Ovary (tissue), 3 donors: ENCODE data around the gene SCO2.
"Not testable (repeated sequence)": the region's sequence is repeated elsewhere in the genome, so short reads cannot be mapped to it uniquely, and the experiment has no call there.

Source experiments
- EP300 ChIP-seq: sonication (generic); formaldehyde crosslinking; IDR thresholded peaks from one replicate; pipeline ENCODE4 v1.6.1; 2017; ENCODE audit warnings: antibody characterized with exemption
- POLR2A ChIP-seq: fragments of 450-650 bp; IDR thresholded peaks from one replicate; pipeline ENCODE4 v1.6.1; 2017; ENCODE audit warnings: antibody characterized with exemption, mild to moderate bottlenecking, moderate library complexity
- TF ChIP-seq, protein P1 (sequence below), 3 donors: fragments of 450-650 bp in 2 of 3; fragments of 200-600 bp in 1 of 3; IDR thresholded peaks; one replicate each; pipeline versions ENCODE4 v1.5.1 to v1.8.0; 2016 to 2022; ENCODE audit warnings: antibody characterized with exemption in 3 of 3, mild to moderate bottlenecking in 1 of 3
- donor health status: DM: no; HTN: no; CAD: no.

DNA sequence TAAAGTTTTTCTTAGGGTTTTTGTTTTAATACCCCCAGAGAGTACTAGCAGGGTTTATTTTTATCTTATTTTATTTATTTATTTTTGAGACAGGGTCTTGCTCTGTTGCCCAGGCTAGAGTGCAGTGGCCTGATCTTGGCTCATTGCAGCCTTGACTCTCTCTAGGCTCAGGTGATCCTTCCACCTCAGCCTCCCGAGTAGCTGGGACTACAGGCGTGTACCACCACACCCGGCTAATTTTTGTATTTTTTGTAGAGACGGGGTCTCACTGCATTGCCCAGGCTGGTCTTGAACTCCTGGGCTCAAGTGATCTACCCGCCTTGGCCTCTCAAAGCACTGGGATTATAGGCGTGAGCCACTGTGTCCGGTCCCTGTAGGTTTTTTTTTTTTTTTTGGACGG lies 5.2 kb downstream of the SCO2 start:
- TF ChIP-seq POLR2A, EP300: not testable (repeated sequence)
- TF ChIP-seq, protein P1, sequence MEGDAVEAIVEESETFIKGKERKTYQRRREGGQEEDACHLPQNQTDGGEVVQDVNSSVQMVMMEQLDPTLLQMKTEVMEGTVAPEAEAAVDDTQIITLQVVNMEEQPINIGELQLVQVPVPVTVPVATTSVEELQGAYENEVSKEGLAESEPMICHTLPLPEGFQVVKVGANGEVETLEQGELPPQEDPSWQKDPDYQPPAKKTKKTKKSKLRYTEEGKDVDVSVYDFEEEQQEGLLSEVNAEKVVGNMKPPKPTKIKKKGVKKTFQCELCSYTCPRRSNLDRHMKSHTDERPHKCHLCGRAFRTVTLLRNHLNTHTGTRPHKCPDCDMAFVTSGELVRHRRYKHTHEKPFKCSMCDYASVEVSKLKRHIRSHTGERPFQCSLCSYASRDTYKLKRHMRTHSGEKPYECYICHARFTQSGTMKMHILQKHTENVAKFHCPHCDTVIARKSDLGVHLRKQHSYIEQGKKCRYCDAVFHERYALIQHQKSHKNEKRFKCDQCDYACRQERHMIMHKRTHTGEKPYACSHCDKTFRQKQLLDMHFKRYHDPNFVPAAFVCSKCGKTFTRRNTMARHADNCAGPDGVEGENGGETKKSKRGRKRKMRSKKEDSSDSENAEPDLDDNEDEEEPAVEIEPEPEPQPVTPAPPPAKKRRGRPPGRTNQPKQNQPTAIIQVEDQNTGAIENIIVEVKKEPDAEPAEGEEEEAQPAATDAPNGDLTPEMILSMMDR (IDR thresholded peaks at IDR 0.05): not testable (repeated sequence)
